ENCODE measurements around the gene WSCD2.

The WSCD2 gene

DNA sequence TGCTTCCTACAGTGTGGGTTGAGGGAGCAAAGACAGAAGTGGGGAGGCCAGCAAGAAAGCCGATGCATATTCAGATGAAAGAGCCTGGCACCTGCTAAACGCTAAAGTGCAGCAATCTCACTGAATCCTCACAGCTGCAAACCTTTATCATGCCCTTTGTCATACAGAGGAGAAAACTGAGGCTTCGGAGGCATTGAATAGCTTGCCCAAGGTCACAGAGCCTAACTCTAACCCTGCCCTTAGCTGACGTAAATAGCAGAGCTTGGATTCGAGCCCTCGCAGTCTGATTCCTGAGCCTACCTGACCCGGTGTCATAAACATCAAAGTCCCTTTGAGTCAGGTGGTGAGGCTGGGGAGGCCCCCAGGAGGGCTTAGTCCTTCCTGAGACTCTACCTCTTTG, 155.1 kb downstream of the WSCD2 start:
- no peak overlapping the region for H3K4me3 ChIP-seq (replicated peaks; ENCODE audit: low read depth, low read length)
- DNase-seq (ENCODE audit: extremely low read depth, insufficient read length) = no peak
- TF ChIP-seq, protein P1, sequence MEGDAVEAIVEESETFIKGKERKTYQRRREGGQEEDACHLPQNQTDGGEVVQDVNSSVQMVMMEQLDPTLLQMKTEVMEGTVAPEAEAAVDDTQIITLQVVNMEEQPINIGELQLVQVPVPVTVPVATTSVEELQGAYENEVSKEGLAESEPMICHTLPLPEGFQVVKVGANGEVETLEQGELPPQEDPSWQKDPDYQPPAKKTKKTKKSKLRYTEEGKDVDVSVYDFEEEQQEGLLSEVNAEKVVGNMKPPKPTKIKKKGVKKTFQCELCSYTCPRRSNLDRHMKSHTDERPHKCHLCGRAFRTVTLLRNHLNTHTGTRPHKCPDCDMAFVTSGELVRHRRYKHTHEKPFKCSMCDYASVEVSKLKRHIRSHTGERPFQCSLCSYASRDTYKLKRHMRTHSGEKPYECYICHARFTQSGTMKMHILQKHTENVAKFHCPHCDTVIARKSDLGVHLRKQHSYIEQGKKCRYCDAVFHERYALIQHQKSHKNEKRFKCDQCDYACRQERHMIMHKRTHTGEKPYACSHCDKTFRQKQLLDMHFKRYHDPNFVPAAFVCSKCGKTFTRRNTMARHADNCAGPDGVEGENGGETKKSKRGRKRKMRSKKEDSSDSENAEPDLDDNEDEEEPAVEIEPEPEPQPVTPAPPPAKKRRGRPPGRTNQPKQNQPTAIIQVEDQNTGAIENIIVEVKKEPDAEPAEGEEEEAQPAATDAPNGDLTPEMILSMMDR (IDR thresholded peaks at IDR 0.05; ENCODE audit: insufficient read depth, low read length, poor library complexity, severe bottlenecking) = no peak
- H3K27me3 ChIP-seq (replicated peaks; ENCODE audit: control insufficient read depth, insufficient read depth, low read length) = no peaks in the 10 kb centered on the region
- no peaks in the 10 kb centered on the region for H3K36me3 ChIP-seq (ENCODE audit: control insufficient read depth, insufficient read depth, low read length)

DNA sequence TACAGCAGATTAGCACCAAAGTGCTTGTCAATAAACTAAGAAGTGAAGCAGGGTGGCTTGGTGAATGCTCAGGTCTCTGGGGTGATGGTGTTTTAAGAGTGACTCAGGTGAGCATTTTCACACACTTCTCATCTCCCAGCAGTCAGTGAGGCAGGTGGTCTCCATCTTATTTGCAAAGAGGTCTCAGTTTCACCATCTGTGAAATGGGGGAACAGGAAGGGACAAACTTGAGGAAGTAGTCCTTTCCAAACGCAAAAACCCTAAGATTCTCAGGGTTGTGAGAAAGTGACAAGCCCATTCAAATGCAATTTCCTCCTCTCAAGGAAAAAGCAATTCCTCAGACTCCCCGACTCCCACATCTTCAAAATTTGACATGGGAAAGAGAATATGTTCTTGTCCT, 155.9 kb downstream of the WSCD2 start:
- no peak for DNase-seq (ENCODE audit: extremely low read depth, insufficient read length)
- TF ChIP-seq, protein P1 (IDR thresholded peaks at IDR 0.05; ENCODE audit: insufficient read depth, low read length, poor library complexity, severe bottlenecking) = no peak
- Histone ChIP-seq H3K4me3 (replicated peaks; ENCODE audit: low read depth, low read length) (no peak overlapping the region), H3K27me3 (replicated peaks; ENCODE audit: control insufficient read depth, insufficient read depth, low read length) (no peaks in the 10 kb centered on the region), H3K36me3 (ENCODE audit: control insufficient read depth, insufficient read depth, low read length) (no peaks in the 10 kb centered on the region)

DNA sequence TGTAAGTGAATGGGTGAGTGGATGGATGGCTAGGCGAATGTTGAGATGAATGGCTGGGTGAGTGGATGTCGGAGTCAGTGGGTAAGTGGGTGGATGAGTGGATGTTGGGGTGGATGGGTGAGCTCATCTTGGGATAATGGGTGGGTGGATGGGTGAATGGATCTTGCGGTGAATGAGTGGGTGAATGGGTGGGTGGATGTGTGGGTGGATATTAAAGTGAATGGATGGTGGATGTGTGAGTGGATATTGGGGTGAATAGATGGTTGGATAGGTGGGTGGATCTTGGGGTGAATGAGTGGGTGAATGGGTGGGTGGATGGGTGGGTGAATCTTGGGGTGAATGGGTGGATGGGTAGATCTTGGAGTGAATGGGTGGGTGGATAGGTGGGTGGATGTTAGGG, 158.1 kb downstream of the WSCD2 start:
- no peaks in the 10 kb centered on the region for H3K36me3 ChIP-seq (ENCODE audit: control insufficient read depth, insufficient read depth, low read length)
- TF ChIP-seq, protein P1 (IDR thresholded peaks at IDR 0.05; ENCODE audit: insufficient read depth, low read length, poor library complexity, severe bottlenecking) = no peak
- no peak for DNase-seq (ENCODE audit: extremely low read depth, insufficient read length)
- no peak overlapping the region for H3K4me3 ChIP-seq (replicated peaks; ENCODE audit: low read depth, low read length)
- H3K27me3 ChIP-seq (replicated peaks; ENCODE audit: control insufficient read depth, insufficient read depth, low read length) = no peaks in the 10 kb centered on the region

DNA sequence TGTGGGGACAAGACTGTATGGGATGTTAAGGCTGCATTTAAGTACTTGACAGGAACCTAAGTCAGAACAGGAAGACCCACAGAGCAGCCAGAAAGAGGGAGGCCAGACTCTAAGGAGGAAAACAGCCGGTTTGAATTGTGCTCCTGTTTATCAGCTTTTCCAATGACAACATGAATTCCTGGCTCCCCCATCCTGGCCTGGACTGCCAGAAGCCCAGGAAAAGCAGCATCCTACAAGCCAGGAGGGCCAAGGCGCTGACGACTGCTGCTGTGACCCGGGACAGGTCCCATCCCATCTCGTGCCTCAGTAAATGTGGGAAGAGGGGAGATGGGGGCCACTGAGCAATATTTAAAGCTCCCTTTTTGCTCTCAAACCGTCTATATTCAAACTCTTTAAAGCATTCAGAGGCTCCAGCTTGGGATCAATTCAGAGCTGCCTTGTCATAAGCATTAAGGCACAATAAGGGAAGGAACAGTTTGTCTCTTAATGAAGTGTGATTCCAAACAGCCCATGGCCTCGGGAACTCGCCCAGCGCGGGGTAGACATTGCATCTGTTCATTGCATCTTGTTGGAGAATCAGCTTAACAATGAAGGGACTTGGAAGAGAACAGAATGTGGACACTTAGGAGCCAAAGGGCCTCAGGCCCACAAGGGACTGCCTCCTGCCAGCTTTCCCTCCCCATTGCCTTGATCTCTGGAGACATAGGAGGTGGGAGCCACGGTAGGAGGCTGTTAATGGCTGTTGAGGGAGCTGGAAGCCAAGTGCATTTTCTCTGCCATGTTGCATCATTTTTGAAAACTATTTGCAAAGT, 160.5 kb downstream of the WSCD2 start:
- H3K27me3 ChIP-seq (replicated peaks; ENCODE audit: control insufficient read depth, insufficient read depth, low read length) = no peaks in the 10 kb centered on the region
- TF ChIP-seq, protein P1 (IDR thresholded peaks at IDR 0.05; ENCODE audit: insufficient read depth, low read length, poor library complexity, severe bottlenecking) = no peak
- H3K4me3 ChIP-seq (replicated peaks; ENCODE audit: low read depth, low read length) = no peak overlapping the region
- DNase-seq (ENCODE audit: extremely low read depth, insufficient read length) = no peak
- no peaks in the 10 kb centered on the region for H3K36me3 ChIP-seq (ENCODE audit: control insufficient read depth, insufficient read depth, low read length)

DNA sequence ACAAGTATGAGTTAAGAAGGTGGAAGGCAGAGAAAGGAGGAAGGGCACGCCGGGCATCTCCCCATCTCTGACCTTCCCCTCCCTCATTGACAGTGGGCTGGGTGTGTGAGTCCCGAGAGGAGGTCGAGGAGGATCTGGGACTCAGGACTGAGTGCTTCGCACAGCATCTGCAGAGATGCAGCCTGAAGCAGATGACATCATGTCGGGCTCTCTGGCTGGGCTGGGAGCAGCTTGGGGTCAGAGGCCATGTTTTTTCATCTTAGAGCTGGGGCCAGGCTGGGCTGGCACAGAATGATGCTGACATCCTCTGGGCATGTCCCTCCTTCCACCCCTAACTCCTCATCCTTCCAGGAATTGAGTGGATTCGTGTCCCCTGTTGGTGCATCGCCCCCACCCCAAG, 166.6 kb downstream of the WSCD2 start:
- DNase-seq (ENCODE audit: extremely low read depth, insufficient read length) = no peak
- TF ChIP-seq, protein P1 (IDR thresholded peaks at IDR 0.05; ENCODE audit: insufficient read depth, low read length, poor library complexity, severe bottlenecking) = no peak
- H3K36me3 ChIP-seq (ENCODE audit: control insufficient read depth, insufficient read depth, low read length) = no peaks in the 10 kb centered on the region
- no peak overlapping the region for H3K4me3 ChIP-seq (replicated peaks; ENCODE audit: low read depth, low read length)
- no peaks in the 10 kb centered on the region for H3K27me3 ChIP-seq (replicated peaks; ENCODE audit: control insufficient read depth, insufficient read depth, low read length)
